ENCODE data around the gene MISP3. TPM values are rescaled to one million over a fixed set of nuclear protein-coding genes. Genes with fewer than 3 reads are reported as not detected.

The MISP3 gene
- total and polyA plus RNA-seq, 9 donors, result 0.28 to 13.9 (median 0.79) TPM

- no peaks in the 10 kb centered on the region for H3K27me3 ChIP-seq
- H3K4me1 ChIP-seq (ENCODE audit: insufficient read depth), result peaks cover 17% of the 10 kb centered on the region
- H3K9me3 ChIP-seq, result no peaks in the 10 kb centered on the region
- no peak for TF ChIP-seq POLR2A (IDR thresholded peaks at IDR 0.05)
- TF ChIP-seq CTCF (IDR thresholded peaks at IDR 0.05), result no peak
- no peak for TF ChIP-seq EP300 (IDR thresholded peaks at IDR 0.05)
- intact Hi-C loops (cut with DNase I), result loop anchor here in 1 of 4 donors (5.0 kb wide), 1 partner anchor 38 kb away; no protein-coding TSS in a partner anchor
- no peaks in the 10 kb centered on the region for H3K36me3 ChIP-seq
- no peak overlapping the region for H3K4me3 ChIP-seq
- no peak for DNase-seq
- WGBS, 3 donors, result 82 to 88% (median 85%) methylated on average over 7 of the region's 7 CpGs
- H3K27ac ChIP-seq, result peak overlapping the region; percentile 92 to 99
Observed at GRCh38 chr19:14119644-14120496, 47.3 kb downstream of the MISP3 start.

- Histone ChIP-seq H3K9me3 (no peaks in the 10 kb centered on the region), H3K4me3 (no peak overlapping the region), H3K4me1 (ENCODE audit: insufficient read depth) (peaks cover 17% of the 10 kb centered on the region), H3K27ac (peak overlapping the region; percentile 48 to 99), H3K27me3 (no peaks in the 10 kb centered on the region), H3K36me3 (no peaks in the 10 kb centered on the region)
- intact Hi-C loops (cut with DNase I), result no loop called here
- 90 to 95% (median 93%) methylated on average over 7 of the region's 7 CpGs for WGBS, 3 donors
- no peak for TF ChIP-seq CTCF (IDR thresholded peaks at IDR 0.05)
- TF ChIP-seq EP300 (IDR thresholded peaks at IDR 0.05), result no peak
- no peak for TF ChIP-seq POLR2A (IDR thresholded peaks at IDR 0.05)
- DNase-seq, result peak in 1 of 5 donors; percentile 38
Observed at GRCh38 chr19:14120497-14120780, 47.9 kb downstream of the MISP3 start.

DNA sequence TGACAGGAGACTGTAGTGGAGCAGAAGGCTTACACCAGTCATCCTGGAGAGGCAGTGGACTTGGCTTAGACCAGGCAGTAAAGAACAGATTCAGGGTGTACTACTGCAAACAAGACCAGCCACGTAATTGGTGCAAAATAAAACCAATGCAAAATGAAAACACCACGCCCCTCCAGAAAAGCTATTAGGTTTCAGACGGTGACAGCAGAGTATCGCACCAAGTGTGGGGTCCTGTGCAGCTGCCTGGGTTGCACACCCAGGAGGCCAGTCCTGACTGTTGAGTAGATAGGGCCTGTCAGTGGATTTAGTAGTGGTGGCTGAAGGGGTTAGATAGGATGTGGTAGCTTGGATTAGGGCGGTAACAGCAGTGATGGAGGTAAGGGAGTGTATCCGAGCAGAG is 50.3 kb downstream of the MISP3 start:
- Histone ChIP-seq H3K36me3 (no peaks in the 10 kb centered on the region), H3K27ac (no peak overlapping the region), H3K4me3 (no peak overlapping the region), H3K4me1 (ENCODE audit: insufficient read depth) (peaks cover 10% of the 10 kb centered on the region), H3K27me3 (no peaks in the 10 kb centered on the region), H3K9me3 (no peaks in the 10 kb centered on the region)
- 92 to 95% (median 93%) methylated on average over 6 of the region's 6 CpGs for WGBS, 3 donors
- intact Hi-C loops (cut with DNase I), result no loop called here
- no peak for DNase-seq
- TF ChIP-seq EP300 (IDR thresholded peaks at IDR 0.05) (no peak), CTCF (IDR thresholded peaks at IDR 0.05) (no peak), POLR2A (IDR thresholded peaks at IDR 0.05) (no peak)

Other genes with a start within 250 kb of the MISP3 start
- 1 to 10 TPM in 3 of 7 donors, under 1 TPM in 1, not detected in 3; 0.98 to 2.4 (median 1.3) TPM for gene NANOS3, start 195.7 kb upstream of the MISP3 start, total RNA-seq
- under 1 TPM in 1 of 2 donors, not detected in 1; 0.30 TPM for gene NANOS3, start 195.7 kb upstream of the MISP3 start, polyA plus RNA-seq
- gene BRME1, start 166.7 kb upstream of the MISP3 start, total RNA-seq, result 1 to 10 TPM; 1.3 to 3.7 (median 2.3) TPM
- gene BRME1, start 166.7 kb upstream of the MISP3 start, polyA plus RNA-seq, result 1 to 10 TPM in 1 of 2 donors, under 1 TPM in 1; 0.57 to 2.8 TPM
- 10 to 100 TPM; 21.0 to 38.1 (median 29.7) TPM for gene CC2D1A, start 166.6 kb upstream of the MISP3 start, total RNA-seq
- gene CC2D1A, start 166.6 kb upstream of the MISP3 start, polyA plus RNA-seq, result 10 to 100 TPM; 13.1 to 24.1 TPM
- gene PODNL1, start 134.4 kb upstream of the MISP3 start, total RNA-seq, result 1 to 10 TPM in 5 of 7 donors, under 1 TPM in 2; 0.48 to 3.8 (median 1.4) TPM
- gene PODNL1, start 134.4 kb upstream of the MISP3 start, polyA plus RNA-seq, result 1 to 10 TPM in 1 of 2 donors, under 1 TPM in 1; 0.63 to 3.7 TPM
- 10 to 100 TPM; 11.1 to 28.0 (median 23.4) TPM for gene DCAF15, start 120.3 kb upstream of the MISP3 start, total RNA-seq
- gene DCAF15, start 120.3 kb upstream of the MISP3 start, polyA plus RNA-seq, result 10 to 100 TPM in 1 of 2 donors, 1 to 10 TPM in 1; 5.0 to 29.1 TPM
- gene RFX1, start 66.5 kb upstream of the MISP3 start, total RNA-seq, result 10 to 100 TPM in 5 of 7 donors, 1 to 10 TPM in 2; 2.4 to 16.1 (median 14.7) TPM
- 1 to 10 TPM; 1.2 to 7.6 TPM for gene RFX1, start 66.5 kb upstream of the MISP3 start, polyA plus RNA-seq
- gene RLN3, start 44.6 kb upstream of the MISP3 start, total RNA-seq, result not detected
- not detected for gene RLN3, start 44.6 kb upstream of the MISP3 start, polyA plus RNA-seq
- 1 to 10 TPM in 5 of 7 donors, under 1 TPM in 2; 0.48 to 4.3 (median 1.8) TPM for gene IL27RA, start 41.0 kb upstream of the MISP3 start, total RNA-seq
- gene IL27RA, start 41.0 kb upstream of the MISP3 start, polyA plus RNA-seq, result 1 to 10 TPM; 2.1 to 2.4 TPM
- 1 to 10 TPM in 1 of 7 donors, under 1 TPM in 4, not detected in 2; 0.17 to 2.6 (median 0.48) TPM for gene PALM3, start 10.7 kb upstream of the MISP3 start, total RNA-seq
- under 1 TPM; 0.20 to 0.33 TPM for gene PALM3, start 10.7 kb upstream of the MISP3 start, polyA plus RNA-seq
- gene C19orf67, start 13.0 kb downstream of the MISP3 start, total RNA-seq, result not detected
- gene C19orf67, start 13.0 kb downstream of the MISP3 start, polyA plus RNA-seq, result under 1 TPM in 1 of 2 donors, not detected in 1; 0.08 TPM
- gene SAMD1, start 18.0 kb downstream of the MISP3 start, total RNA-seq, result 10 to 100 TPM; 13.6 to 68.3 (median 41.0) TPM
- 10 to 100 TPM; 10.5 to 23.6 TPM for gene SAMD1, start 18.0 kb downstream of the MISP3 start, polyA plus RNA-seq
- 100 to 1,000 TPM in 5 of 7 donors, 10 to 100 TPM in 2; 33.3 to 280 (median 201) TPM for gene PRKACA, start 45.0 kb downstream of the MISP3 start, total RNA-seq
- 100 to 1,000 TPM; 104 to 207 TPM for gene PRKACA, start 45.0 kb downstream of the MISP3 start, polyA plus RNA-seq
- 1 to 10 TPM in 4 of 7 donors, under 1 TPM in 3; 0.12 to 4.9 (median 1.0) TPM for gene ASF1B, start 63.8 kb downstream of the MISP3 start, total RNA-seq
- gene ASF1B, start 63.8 kb downstream of the MISP3 start, polyA plus RNA-seq, result 1 to 10 TPM in 1 of 2 donors, under 1 TPM in 1; 0.99 to 1.6 TPM
- gene ADGRL1, start 133.4 kb downstream of the MISP3 start, total RNA-seq, result 10 to 100 TPM in 5 of 7 donors, 1 to 10 TPM in 2; 4.1 to 36.8 (median 22.5) TPM
- 1 to 10 TPM; 2.1 to 6.7 TPM for gene ADGRL1, start 133.4 kb downstream of the MISP3 start, polyA plus RNA-seq